Activated CD4-positive, alpha-beta T cell treated with anti-CD3 and anti-CD28 coated beads, Interleukin-2, amount 50 U/mL, for 4 hours (primary cell): ENCODE data around the gene CXCL5.

Experiments used
- DNase-seq, 2 experiments: peaks; one replicate each; pipeline ENCODE4 v3.0.0-alpha.2; 2020

Gene CXCL5

GRCh38 chr4:73998040-73999011 lies at the start of gene CXCL5:
Gene CXCL5, minus strand, starts transcription at chr4:73998677. Its CDS starts 96 bp downstream, at chr4:73998581.
- no peak for DNase-seq

GRCh38 chr4:74047152-74047551 lies 48.7 kb upstream of the CXCL5 start:
- no peak for DNase-seq

- no peak for DNase-seq
Observed at GRCh38 chr4:74045772-74046171, 47.3 kb upstream of the CXCL5 start.

GRCh38 chr4:74045247-74045646 lies 46.8 kb upstream of the CXCL5 start:
- DNase-seq = no peak

GRCh38 chr4:74044677-74045076 lies 46.2 kb upstream of the CXCL5 start:
- DNase-seq = no peak

- no peak for DNase-seq
Observed at GRCh38 chr4:74042681-74043080, 44.2 kb upstream of the CXCL5 start.

GRCh38 chr4:74041418-74041817 lies 42.9 kb upstream of the CXCL5 start:
- DNase-seq = no peak

GRCh38 chr4:74039315-74039763 lies 40.9 kb upstream of the CXCL5 start:
- no peak for DNase-seq

- DNase-seq = no peak
Observed at GRCh38 chr4:74038425-74039314, 40.2 kb upstream of the CXCL5 start, which contains the start of gene CXCL3. Gene CXCL3, minus strand, starts transcription at chr4:74038689. Its CDS starts 78 bp downstream, at chr4:74038611.

GRCh38 chr4:74038086-74038424 lies 39.6 kb upstream of the CXCL5 start:
- DNase-seq = no peak

- no peak for DNase-seq
Observed at GRCh38 chr4:74037076-74037955, 38.8 kb upstream of the CXCL5 start.

GRCh38 chr4:74033739-74034138 lies 35.3 kb upstream of the CXCL5 start:
- no peak for DNase-seq

GRCh38 chr4:74032064-74032463 lies 33.6 kb upstream of the CXCL5 start:
- no peak for DNase-seq

GRCh38 chr4:74031576-74031975 lies 33.1 kb upstream of the CXCL5 start:
- DNase-seq = no peak

- DNase-seq = no peak
Observed at GRCh38 chr4:74030285-74030684, 31.8 kb upstream of the CXCL5 start.

- no peak for DNase-seq
Observed at GRCh38 chr4:74028504-74028903, 30.0 kb upstream of the CXCL5 start.

GRCh38 chr4:74023709-74024108 lies 25.2 kb upstream of the CXCL5 start:
- no peak for DNase-seq

- no peak for DNase-seq
Observed at GRCh38 chr4:74021601-74022000, 23.1 kb upstream of the CXCL5 start.

- no peak for DNase-seq
Observed at GRCh38 chr4:74018771-74019170, 20.3 kb upstream of the CXCL5 start.

GRCh38 chr4:74018116-74018515 lies 19.6 kb upstream of the CXCL5 start:
- no peak for DNase-seq

- no peak for DNase-seq
Observed at GRCh38 chr4:74016068-74016467, 17.6 kb upstream of the CXCL5 start.

GRCh38 chr4:74015126-74015780 lies 16.8 kb upstream of the CXCL5 start:
- no peak for DNase-seq
